Measurements from ENCODE around the gene CHST11.

CHST11 gene

DNA sequence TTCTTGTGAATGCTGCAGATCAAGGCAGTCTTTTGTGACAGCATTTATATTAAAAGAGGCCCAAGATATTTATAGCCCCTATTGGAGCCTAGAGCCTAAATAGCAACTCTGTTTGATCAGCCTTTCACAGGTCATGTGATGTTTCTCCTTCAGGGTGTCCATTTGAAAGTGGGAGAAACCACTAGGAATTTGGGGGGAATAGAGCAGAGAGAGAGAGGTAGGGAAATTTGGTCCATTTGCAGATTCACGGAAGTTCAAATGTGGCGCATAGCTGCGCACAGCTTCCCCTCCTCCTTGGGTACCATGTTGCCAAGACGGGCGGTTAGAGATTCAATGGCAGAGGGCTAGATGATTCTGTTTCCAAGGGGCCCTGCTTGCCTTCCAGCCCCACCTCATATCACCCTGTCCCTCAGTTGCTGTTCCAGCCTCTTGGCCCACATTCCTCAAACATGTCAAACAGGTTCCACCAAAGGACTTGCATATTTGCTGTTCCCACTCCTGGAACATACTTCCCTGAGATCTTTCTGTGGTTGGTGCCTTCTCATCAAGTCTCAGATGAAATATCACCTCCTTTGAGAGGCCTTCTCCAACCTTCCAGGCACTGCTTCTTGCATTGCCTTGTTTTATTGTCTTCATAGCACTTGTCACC is 220.8 kb downstream of the CHST11 start:
- no peak for DNase-seq
- in situ Hi-C loops (cut with HindIII; ENCODE audit: low pct_ligation_motif_present, low pct_unique_long_range_greater_than_20kb, low sequenced_read_pairs), result no loop called here

DNA sequence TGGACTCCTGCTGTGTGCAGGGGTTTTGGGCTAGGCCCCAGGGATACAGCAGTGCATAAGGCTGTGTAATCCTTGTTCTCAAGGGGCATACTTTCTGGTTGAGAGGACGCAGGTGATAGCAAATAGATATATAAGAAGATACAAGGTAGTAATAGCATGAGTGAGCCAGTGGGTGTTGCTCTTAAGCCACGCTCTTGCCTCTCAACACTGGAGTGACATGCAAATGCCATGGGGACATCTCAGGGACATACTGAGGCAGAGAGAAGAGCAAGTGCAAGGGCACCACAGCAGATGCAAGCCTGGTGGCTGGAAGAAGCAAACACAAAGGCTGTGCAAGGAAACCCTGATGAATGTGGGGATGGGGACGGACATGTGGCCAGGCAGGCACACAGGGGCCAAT is 223.3 kb downstream of the CHST11 start:
- in situ Hi-C loops (cut with HindIII; ENCODE audit: low pct_ligation_motif_present, low pct_unique_long_range_greater_than_20kb, low sequenced_read_pairs), result no loop called here
- DNase-seq, result peak; percentile 31

DNA sequence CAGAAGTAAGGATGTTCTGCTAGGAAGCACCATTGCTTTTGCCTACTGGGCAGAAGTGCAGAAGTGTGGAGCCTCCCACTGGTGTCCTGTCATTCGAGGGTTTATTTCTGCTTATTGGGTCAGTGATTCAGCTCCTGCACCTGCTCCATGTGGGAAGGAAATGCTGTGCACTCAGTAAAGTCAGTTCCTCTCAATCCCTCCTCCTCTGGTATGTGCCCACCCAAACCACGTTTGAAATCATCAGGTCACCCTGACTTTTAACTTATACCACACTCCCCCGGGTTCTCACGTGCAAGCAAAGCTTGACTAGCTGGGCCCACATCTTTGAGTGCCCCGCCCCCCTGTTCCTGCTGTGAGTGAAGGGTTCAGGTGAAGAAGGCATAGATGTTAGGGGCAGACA is 223.7 kb downstream of the CHST11 start:
- in situ Hi-C loops (cut with HindIII; ENCODE audit: low pct_ligation_motif_present, low pct_unique_long_range_greater_than_20kb, low sequenced_read_pairs), result no loop called here
- DNase-seq, result no peak

DNA sequence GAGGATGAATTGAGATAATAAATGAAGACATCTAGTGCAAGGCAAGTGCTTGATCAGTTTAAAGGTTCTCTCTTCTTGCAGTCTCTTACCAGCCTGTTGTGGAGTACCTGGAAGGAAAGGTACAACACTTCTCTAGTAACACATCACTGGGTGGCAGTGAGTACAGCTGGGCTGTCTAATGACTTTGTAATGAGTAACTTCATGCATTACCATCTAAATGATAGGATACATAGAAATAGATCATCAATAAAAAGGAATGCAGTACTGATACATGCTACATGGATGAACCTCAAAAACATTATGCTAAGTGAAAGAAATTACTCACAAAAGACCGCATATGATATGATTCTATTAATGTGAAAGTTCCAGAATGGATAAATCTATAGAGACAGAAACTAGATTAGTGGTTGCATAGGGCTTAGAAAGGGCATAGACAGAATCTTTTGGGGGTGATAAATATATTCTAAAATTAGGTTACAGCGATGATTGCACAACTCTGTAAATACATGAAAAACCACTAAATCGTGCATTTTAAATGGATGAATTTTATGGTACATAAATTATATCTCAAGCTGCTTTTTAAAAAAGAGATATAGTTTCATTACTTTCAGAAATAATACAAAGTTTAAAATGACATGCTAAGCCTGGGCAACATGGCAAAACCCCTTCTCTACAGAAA is 224.4 kb downstream of the CHST11 start:
- DNase-seq, result no peak
- in situ Hi-C loops (cut with HindIII; ENCODE audit: low pct_ligation_motif_present, low pct_unique_long_range_greater_than_20kb, low sequenced_read_pairs), result no loop called here

DNA sequence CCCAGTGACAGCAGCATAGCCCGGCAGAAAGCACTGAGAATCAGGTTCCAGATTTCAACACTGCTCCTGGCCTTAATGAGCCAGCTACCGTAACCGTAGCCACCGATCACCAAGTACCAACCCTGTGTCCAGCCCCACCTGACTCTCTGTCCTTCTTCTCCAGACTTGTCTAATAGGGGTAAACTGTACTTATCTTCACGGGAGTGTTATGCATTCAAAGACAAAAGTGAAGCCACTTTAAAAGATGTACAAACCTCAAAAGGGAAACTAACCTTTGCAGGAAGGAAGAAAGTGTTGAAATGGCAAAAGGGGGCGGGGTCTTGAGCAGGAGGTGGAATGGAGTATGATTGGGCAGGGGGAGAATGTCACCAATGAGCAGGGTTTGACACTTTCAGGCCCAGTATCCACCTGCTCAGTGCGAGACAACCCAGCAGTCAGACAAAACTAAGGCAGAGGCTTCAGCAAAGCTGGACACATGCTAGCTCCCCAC is 226.1 kb downstream of the CHST11 start:
- no peak for DNase-seq
- in situ Hi-C loops (cut with HindIII; ENCODE audit: low pct_ligation_motif_present, low pct_unique_long_range_greater_than_20kb, low sequenced_read_pairs), result no loop called here

DNA sequence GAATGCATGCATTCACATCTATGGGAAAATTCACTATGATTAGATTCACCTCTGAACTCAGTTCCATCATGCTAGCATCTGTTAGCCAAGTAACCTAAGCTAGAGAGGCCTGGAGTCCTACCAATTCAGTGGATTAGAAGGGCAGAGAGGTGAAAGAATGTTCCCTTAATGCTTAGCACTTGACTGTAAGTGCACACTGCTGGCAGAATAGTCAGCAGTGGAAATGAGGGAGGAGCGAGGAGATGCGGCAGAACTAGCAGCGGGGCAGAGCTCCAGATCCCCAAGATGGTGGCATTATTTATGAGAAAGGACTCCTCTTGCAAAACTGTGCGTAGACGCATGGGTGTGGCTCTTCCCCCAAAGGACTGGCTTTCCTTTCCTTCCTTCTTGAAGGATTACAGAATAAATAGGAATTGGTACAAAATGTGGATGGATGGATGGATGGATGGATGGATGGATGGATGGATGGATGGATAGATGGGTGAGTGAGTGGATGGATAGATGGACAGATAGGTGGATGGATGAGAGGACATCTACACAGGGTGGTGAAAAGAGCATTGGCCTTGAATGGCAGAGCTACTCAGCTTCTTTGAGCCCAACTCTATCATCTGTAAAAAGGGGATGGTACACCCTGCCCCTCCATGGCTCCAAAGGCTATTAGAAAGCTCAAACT is 227.2 kb downstream of the CHST11 start:
- in situ Hi-C loops (cut with HindIII; ENCODE audit: low pct_ligation_motif_present, low pct_unique_long_range_greater_than_20kb, low sequenced_read_pairs), result no loop called here
- no peak for DNase-seq

DNA sequence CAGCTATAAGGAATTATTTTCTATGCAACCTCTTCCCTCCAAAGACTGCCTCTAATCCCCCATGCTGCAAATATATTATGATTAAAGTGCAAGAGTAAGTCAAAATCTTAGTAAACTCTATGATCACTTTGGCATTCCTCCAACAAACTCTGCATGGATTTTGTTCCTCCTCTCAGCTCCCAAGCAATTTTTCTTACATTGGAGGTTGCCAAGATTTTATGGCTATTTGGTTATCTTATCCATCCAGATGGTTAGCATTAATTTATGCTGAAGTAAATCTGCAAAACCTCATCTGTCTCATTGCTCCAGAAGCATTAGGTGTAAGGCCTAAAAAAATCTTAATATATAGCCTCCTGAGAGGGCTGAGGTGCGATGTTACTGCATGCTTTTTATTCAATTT is 228.1 kb downstream of the CHST11 start:
- no peak for DNase-seq
- in situ Hi-C loops (cut with HindIII; ENCODE audit: low pct_ligation_motif_present, low pct_unique_long_range_greater_than_20kb, low sequenced_read_pairs), result no loop called here

DNA sequence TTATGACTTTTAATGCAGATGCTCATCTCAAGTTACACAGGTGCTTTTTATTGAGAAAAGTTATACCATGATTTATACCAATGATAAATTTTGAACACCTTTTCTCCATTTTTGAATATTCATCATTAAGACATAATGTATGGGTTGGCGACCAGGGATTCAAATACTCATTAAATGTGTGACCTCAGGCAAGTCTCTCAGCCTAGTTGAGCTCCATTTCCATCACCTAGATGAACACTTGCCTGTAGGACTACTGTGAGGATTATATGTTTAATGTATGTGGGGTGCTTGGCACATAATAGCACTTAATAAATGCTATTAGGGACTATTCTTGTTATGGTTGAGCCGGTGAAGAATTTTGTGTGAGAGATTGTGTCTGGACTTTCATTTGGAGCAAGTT is 228.6 kb downstream of the CHST11 start:
- no peak for DNase-seq
- in situ Hi-C loops (cut with HindIII; ENCODE audit: low pct_ligation_motif_present, low pct_unique_long_range_greater_than_20kb, low sequenced_read_pairs), result no loop called here

DNA sequence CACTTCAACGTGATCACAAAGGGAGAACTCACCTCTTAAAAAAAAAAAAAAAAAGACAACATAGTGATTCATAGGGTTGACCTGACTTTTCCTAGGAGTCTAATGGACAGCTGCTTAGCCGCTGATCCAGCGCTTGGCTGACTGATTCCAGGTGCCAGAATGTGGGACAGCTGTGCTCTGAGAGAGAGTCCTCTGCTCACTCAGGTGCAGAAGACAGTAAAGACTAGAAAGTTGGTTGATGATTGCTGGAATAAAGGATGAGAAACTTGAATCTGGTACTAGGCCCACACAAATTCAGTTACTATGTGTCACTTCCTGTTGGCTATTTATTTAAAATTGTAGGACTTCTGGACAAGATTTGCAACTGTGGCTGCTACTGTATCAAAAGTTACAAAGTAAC is 229.4 kb downstream of the CHST11 start:
- in situ Hi-C loops (cut with HindIII; ENCODE audit: low pct_ligation_motif_present, low pct_unique_long_range_greater_than_20kb, low sequenced_read_pairs), result no loop called here
- DNase-seq, result peak; percentile 48

DNA sequence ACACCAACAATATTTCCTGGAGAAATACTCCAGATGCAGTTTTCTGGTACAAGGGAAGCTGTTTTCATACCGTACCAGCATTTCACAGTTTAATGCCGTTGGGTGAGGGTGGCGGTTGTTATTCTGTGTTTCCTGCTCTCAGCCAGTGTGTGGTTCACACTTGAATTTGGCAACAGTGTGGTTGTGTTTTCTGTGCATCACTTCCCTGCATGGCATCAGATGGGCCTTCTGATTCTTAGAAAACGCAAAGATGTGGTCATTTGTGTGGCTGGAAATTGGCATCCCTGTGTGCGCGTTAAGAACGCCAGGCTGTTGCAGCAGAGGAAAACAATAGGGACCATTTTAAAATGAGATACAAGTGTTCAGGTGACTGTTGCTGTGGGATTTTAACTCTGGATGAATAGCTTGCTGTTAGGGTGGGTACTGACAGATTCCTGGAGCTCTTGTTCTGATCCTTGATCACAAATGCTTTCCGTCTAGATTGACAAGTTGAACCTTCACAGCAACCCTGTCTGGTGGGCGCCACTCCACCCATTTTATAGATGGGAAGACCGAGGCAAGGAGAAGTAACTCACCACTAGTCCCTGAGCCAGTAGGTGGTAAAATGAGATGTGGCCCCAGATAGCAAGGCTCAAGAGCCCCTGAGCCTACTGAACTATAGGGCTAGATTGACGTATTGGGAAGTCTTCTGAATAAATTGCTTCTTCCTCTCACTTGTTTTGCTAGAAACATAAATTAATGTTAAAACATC is 231.2 kb downstream of the CHST11 start:
- in situ Hi-C loops (cut with HindIII; ENCODE audit: low pct_ligation_motif_present, low pct_unique_long_range_greater_than_20kb, low sequenced_read_pairs), result no loop called here
- DNase-seq, result no peak

DNA sequence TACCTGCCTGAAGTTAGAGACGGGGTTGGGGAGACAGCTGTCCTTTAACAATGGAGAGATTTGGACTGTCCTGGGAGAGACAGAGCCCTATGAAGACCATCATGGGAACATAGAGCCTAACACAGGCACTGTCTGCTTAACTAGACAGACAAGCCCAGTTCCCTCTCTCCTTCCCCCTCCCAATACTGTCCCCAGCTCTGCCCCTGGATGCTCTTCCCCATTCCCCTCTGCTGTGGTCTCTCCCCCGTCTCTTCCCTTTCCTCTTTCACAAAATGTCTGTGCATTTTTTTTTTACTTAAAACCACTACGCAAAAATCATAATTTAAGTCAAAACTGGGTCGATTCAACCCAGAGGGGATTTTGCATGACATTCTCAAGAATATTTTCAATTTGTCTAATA is 232.9 kb downstream of the CHST11 start:
- DNase-seq, result no peak
- in situ Hi-C loops (cut with HindIII; ENCODE audit: low pct_ligation_motif_present, low pct_unique_long_range_greater_than_20kb, low sequenced_read_pairs), result no loop called here

DNA sequence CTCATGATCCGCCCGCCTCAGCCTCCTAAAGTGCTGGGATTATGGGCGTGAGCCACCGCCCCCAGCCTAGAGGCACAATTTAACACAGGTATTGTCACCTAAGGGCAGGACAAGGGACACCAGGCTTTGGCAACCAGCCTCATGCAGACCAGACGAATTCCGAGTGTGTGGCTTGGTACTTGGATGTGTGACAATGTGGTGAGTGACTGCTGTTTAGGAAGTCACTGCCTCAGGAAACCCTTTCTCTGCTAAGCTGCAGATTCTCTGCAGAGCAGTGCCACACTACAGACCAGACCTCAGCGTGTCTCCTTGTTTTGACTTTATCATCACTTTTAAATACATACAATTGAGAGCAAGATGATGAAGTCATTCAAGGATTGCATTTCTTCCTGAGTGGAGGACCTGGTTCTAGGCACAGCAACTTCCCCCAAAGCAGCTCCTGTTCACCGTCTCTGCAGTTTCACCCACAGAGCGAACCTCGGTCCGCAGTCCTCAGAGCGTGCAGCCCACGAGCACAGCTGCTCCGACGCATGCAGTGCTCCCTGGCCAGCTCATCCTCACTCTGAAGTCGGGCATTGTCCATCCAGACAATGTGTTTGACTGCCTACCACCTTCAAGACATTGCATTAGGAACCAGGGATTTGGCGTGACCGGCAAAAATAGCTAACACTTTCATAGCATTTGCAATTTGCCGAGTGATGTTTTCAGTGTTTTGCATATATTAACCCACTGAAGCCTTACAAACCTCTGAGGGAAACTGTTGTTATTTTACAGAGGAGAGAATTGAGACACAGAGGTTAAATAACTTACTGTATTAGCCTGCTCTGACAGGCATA is 235.2 kb downstream of the CHST11 start:
- in situ Hi-C loops (cut with HindIII; ENCODE audit: low pct_ligation_motif_present, low pct_unique_long_range_greater_than_20kb, low sequenced_read_pairs), result no loop called here
- no peak for DNase-seq

DNA sequence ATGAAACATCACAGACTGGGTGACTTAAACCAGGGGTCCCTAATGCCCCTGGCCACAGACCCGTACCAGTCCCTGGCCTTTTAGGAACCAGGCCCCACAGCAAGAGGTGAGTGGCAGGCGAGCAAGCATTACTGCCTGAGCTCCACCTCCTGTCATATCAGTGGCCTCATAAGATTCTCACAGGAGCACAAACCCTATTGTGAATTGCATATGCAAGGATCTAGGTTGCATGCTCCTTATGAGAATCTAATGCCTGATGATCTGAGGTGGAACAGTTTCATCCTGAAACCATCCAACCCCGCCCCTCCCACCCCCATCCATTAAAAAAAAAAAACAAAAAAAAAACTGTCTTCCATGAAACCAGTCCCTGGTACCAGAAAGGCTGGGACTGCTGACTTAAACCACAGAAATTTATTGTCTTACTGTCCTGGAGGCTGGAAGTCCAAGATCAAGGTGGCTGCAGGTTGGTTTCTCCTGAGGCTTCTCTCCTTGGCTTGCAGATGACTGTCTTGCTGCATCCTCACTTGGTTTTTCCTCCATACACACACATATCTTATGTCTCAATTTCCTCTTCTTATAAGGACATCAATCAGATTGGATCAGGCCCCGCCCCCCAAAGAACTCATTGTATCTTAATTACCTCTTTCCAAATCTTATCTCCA is 235.9 kb downstream of the CHST11 start:
- in situ Hi-C loops (cut with HindIII; ENCODE audit: low pct_ligation_motif_present, low pct_unique_long_range_greater_than_20kb, low sequenced_read_pairs), result no loop called here

DNA sequence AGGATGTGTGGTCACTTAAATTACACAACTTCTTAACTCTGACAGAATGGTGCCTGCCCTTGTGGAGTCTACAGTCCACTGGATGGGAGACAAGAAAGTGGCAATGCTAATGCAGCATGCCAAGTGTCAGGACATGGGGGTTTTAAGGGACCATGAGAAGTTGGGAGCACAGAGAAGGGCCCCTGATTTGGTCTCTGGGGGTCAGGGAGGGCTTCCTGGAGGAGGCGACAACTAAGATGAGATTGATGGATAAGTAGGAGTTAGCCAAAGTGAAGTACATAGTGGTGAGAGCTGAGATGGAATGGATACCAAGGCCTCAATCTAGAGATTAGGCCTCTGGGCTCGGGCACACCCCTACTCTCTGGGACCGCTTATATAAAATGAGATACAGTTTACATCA is 236.7 kb downstream of the CHST11 start:
- in situ Hi-C loops (cut with HindIII; ENCODE audit: low pct_ligation_motif_present, low pct_unique_long_range_greater_than_20kb, low sequenced_read_pairs), result no loop called here
- no peak for DNase-seq

More for the DNA sequence above, 235.9 kb downstream of the CHST11 start:
- no peak for DNase-seq

DNA sequence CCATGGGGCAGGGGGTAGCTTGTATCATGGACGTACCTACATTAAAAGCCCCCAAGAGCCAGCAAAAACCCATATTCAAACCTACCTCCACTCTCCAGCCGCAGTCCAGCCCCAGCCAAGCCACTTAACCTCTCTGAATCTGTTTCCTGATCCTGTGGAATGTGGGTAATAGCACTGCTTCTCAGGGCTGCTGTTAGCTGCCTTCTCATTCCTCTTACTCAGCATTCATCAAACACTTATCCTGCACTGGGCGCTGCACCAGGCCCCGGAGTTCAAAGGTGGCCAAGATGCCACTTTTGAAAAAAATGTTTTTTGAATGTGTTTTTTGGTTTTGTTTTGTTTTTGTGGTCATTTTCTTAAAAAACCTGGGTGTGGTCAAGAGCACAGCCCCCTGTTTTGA is 237.4 kb downstream of the CHST11 start:
- DNase-seq, result no peak
- in situ Hi-C loops (cut with HindIII; ENCODE audit: low pct_ligation_motif_present, low pct_unique_long_range_greater_than_20kb, low sequenced_read_pairs), result no loop called here

DNA sequence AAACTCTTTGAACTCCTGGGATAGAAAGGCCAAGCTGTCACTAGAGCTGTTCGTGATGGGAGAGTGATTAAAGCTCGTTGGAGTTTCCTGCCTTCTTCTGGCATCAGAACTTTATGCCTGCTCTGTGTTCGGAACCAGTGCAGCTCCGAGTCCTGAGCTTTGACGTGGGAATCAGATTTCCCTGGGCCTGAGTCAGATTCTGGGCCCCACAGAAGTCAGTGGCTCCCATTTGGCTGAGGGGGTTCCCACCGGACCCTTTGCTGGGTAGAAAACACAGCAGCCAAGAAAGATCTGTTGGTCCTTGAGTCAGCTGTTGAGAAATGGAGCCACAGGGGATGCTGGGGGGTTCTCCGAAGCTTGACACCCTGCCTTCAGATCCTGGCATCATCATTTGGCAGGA is 238.0 kb downstream of the CHST11 start:
- DNase-seq, result no peak
- in situ Hi-C loops (cut with HindIII; ENCODE audit: low pct_ligation_motif_present, low pct_unique_long_range_greater_than_20kb, low sequenced_read_pairs), result no loop called here

DNA sequence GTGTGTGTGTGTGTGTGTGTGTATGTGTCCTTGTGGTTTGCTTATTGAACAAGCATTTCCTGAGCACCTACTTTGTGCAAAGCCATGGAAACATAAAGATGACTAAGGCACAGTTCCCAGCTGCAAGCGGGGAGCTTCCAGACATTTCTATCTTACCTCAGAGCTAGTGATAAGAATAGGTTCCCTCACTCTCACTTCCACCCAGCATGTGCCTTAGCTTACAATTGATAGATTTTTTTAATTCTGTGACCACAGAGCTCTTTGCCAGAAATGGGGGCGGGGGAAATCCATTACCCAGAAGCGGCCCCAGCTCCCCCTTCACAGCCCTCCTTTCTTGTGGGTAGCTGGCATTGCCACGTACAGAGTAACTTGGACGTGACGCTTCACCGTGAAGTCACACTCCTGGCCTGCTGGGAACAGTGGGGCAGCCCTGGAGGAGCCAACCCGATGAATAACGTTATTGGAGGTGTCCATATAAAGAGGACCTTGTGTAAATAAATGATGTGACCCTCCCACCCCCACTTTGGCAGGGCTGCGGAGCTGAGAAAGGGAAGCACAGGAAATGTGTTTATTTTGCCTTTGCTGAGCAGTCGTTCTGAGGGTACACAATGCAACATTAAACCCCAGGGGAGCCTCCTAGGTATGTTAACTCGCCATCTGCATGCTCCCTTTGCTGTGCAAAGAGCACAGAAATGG is 238.9 kb downstream of the CHST11 start:
- no peak for DNase-seq
- in situ Hi-C loops (cut with HindIII; ENCODE audit: low pct_ligation_motif_present, low pct_unique_long_range_greater_than_20kb, low sequenced_read_pairs), result no loop called here

Measured in ACHN (cell line).